HG03460 (cell line): Measurements from ENCODE around the gene SEMA5A.

ENCODE experiments used
- ATAC-seq: cut with Tn5 transposase; IDR thresholded peaks from one replicate; pipeline ENCODE4 v1.9.1; 2021; ENCODE audit not compliant: unreplicated experiment

The SEMA5A gene

GRCh38 chr5:9183992-9184391 lies 361.9 kb downstream of the SEMA5A start:
- ATAC-seq, result no peak

GRCh38 chr5:9182899-9183695 lies 362.8 kb downstream of the SEMA5A start:
- no peak for ATAC-seq

- ATAC-seq, result no peak
Observed at GRCh38 chr5:9176641-9177040, 369.2 kb downstream of the SEMA5A start.

GRCh38 chr5:9174446-9174845 lies 371.4 kb downstream of the SEMA5A start:
- no peak for ATAC-seq

GRCh38 chr5:9173281-9174048 lies 372.4 kb downstream of the SEMA5A start:
- ATAC-seq, result no peak

GRCh38 chr5:9170026-9170425 lies 375.8 kb downstream of the SEMA5A start:
- ATAC-seq, result no peak

GRCh38 chr5:9169557-9169902 lies 376.3 kb downstream of the SEMA5A start:
- no peak for ATAC-seq

GRCh38 chr5:9168791-9169556 lies 376.9 kb downstream of the SEMA5A start:
- ATAC-seq, result no peak

GRCh38 chr5:9166202-9167112 lies 379.4 kb downstream of the SEMA5A start:
- ATAC-seq, result no peak

GRCh38 chr5:9165546-9165945 lies 380.3 kb downstream of the SEMA5A start:
- no peak for ATAC-seq

- ATAC-seq, result no peak
Observed at GRCh38 chr5:9160747-9161146, 385.1 kb downstream of the SEMA5A start.

- ATAC-seq, result no peak
Observed at GRCh38 chr5:9157811-9158210, 388.1 kb downstream of the SEMA5A start.

- no peak for ATAC-seq
Observed at GRCh38 chr5:9157020-9157419, 388.9 kb downstream of the SEMA5A start.

- no peak for ATAC-seq
Observed at GRCh38 chr5:9156282-9156681, 389.6 kb downstream of the SEMA5A start.

- no peak for ATAC-seq
Observed at GRCh38 chr5:9151684-9152427, 394.0 kb downstream of the SEMA5A start.

- ATAC-seq, result no peak
Observed at GRCh38 chr5:9149988-9150387, 395.9 kb downstream of the SEMA5A start.

GRCh38 chr5:9148242-9148641 lies 397.6 kb downstream of the SEMA5A start:
- no peak for ATAC-seq

GRCh38 chr5:9140711-9141110 lies 405.2 kb downstream of the SEMA5A start:
- ATAC-seq, result no peak

- ATAC-seq, result no peak
Observed at GRCh38 chr5:9140202-9140601, 405.7 kb downstream of the SEMA5A start.

GRCh38 chr5:9139344-9139743 lies 406.5 kb downstream of the SEMA5A start:
- ATAC-seq, result no peak
